Fibroblast of peridontal ligament (primary cell): ENCODE measurements around the gene MTMR12.
"Not testable (repeated sequence)": the region's sequence is repeated elsewhere in the genome, so short reads cannot be mapped to it uniquely, and the experiment has no call there.

ENCODE experiments used
- DNase-seq: peaks from one replicate; pipeline ENCODE4 v3.0.0-alpha.2; 2010; ENCODE audit errors: extremely low read depth

The MTMR12 gene

DNA sequence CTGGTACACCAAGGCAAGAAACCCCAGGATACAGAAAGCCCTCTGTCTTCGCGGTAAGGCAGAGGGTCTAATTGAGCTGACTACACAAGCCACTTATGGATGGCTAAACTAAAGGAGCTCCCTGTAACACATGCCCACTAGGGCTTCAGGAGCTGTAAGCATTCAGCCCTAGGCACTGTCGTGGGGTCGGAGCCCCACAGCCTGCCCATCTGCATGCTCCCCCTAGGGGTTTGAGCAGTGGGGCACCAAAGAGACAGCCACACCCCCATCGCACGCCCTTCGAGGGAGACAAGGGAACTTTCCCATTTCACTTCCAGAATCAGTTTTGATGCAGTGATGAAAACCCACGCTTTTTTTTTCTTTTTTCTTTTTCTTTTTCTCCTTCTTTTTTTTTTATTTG is 11.0 kb upstream of the MTMR12 start:
- no peak for DNase-seq

DNA sequence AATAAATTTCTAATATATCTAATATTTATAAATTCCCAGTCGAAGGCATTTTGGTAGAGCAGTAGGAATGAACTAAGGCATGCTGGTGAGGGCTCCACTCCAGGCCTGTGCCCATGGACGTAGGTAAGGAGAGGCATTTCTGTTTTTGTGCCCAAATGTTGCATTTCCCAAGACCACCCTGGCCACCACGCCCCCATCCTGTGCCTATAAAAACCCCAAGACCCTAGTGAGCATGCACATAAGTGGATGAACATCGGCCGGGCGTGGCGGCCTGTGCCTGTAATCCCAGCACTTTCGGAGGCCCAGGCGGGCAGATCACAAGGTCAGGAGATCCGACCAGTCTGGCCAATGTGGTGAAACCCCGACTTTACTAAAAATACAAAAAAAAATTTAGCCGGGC is 10.1 kb upstream of the MTMR12 start:
- no peak for DNase-seq

DNA sequence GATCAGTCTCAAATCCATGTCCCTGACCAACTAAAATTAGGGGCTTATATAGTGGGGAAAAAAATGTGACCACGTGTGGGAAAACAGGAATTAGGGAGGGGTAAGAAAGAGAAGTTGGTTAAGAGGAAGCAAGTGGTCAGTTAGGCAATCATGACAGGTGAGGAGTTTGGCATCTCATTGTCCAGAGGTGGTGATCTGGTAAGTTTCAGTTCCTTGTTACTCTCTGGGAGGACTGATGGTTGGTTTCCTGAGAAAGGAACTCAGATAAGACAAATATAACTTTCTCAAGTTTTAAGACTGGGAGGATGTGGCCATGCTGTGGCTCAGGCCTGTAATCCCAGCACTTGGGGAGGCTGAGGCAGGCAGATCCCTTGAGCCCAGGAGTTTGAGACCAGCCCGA is 9.0 kb upstream of the MTMR12 start:
- DNase-seq, result not testable (repeated sequence)

GRCh38 chr5:32320576-32320975 is 7.8 kb upstream of the MTMR12 start:
- DNase-seq, result no peak

DNA sequence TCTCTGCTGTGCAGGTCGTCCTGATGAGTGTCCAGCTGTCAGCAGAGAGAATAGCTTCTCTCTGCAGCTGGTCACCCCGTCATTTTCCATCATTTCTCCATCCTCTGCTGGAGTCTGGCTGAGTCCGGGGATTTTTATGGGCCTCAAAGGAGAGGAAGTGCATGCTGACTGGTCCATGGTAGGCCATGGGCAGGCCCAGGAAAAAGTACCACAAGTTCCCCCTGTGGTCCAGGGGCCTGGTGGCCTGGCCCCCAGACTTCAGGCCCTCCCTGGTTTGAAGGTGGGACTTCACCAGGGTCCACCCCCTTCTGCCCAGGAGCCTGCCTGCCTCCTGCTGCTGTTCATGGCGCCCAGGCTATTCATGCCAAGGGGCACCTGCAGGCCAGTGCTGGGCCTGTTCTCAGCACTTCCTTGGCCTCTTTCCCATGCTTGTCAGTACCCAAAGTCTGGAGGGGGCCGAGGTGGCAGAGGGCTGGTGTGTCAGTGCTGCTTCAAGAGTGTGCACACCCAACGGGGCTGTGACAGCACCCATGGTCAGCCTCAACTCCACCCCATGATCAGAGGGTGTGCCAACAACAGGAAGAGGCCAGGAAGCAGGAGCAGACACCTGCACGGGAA is 7.3 kb upstream of the MTMR12 start:
- no peak for DNase-seq

DNA sequence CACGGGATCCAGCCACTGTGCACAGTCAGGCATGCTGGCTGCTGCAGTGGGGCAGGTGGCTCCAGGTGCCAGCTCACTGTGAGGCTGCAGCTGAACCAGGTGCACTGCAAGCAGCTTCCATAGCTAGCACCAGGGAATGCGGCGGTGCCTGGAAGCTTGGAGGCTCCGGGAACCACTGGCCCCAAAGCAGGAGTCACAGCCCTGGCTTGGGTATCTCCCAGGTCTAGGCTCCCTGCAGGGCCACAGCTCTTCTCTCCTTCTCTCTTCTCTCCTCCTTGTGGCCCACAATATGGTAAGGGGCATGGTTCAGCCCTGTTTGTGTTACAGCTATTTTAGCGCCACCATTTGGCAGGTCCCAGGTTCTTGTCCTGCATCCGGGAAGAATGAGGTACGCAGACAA is 6.7 kb upstream of the MTMR12 start:
- no peak for DNase-seq

DNA sequence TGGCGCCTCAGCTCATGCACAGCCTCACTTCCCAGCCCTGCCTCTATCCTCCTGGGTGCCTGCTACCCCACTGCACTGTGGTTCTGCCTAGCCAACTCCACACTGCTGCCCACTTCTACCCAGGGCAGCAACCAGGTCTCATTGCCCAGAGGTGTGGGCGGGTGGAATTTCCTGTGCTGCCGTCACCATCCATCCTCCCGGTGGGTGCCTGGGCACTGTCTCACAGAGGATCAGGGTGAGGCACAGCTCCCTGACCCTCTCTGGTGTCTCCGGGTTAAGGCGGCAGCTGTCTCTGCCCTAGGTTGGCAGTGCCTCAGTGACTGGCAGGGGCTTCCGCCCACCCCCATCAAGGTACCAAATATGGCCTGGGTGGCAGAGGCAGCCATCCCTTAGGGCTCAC is 4.3 kb upstream of the MTMR12 start:
- DNase-seq, result no peak

GRCh38 chr5:32315221-32316014 is 2.7 kb upstream of the MTMR12 start:
- no peak for DNase-seq

GRCh38 chr5:32314658-32315057 is 1.9 kb upstream of the MTMR12 start:
- DNase-seq, result no peak

DNA sequence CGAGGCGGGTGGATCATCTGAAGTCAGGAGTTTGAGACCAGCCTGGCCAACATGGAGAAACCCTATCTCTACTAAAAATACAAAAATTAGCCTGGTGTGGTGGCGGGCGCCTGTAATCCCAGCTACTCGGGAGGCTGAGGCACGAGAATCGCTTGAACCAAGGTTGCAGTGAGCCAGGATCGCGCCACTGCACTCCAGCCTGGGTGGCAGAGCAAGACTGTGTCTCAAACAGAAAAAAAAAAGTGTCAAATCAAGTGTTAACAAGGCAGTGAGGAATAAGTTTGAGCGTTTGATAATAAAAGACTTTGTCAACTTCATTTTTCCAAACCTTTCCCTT is 1.4 kb upstream of the MTMR12 start:
- not testable (repeated sequence) for DNase-seq

GRCh38 chr5:32312197-32312594 is 543 bp downstream of the MTMR12 start:
- DNase-seq, result peak; percentile 55

- DNase-seq, result peak; percentile 29
Observed at GRCh38 chr5:32311404-32312196, 1.1 kb downstream of the MTMR12 start.

DNA sequence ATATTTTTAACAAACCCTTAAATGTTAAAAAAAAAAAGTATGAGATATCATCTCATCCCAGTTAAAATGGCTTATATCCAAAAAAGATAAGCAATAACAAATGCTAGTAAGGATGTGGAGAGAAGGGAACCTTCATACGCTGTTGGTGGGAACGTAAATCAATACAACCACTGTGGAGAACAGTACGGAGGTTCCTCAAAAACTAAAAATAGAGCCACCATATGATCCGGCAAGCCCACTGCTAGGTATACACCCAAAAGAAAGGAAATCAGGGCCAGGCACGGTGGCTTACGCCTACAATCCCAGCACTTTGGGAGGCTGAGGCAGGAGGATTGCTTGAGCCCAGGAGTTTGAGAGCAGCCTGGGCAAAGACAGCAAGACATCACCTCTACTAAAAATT is 3.0 kb downstream of the MTMR12 start:
- no peak for DNase-seq

DNA sequence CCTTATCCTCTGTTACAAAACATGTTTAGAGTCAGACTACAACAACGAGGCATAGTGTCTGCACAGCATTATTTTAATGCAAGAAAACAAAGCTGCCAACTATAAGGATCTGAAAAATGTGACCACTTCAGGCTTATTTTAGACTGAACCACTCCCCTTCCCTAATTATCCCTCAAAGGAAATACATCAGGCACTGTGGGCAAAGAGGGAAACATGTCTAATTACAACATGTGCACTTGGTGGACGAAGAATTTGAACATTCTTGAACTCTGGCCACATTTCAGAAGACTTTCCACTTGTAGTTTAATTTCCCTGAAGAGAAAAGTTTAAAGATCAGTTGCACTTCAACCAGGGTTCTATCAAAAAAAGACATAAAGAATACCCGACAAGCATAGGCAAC is 3.8 kb downstream of the MTMR12 start:
- peak; percentile 58 for DNase-seq

DNA sequence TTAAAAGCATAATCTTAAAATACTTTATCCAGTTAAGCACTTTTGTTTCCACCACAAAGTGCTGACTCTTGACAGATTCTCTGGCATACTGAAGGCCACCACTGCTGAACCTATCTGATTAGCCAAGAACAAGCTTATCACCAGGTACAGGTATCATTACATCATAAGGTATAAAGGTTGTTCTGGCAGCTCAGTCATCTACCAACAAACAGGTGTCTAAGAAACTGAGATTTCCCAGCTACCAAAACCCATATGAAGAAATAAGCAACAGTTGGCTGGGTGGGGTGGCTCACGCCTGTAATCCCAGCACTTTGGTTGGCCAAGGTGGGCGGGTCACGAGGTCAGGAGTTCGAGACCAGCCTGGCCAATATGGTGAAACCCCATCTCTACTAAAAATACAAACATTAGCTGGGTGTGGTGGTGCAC is 5.0 kb downstream of the MTMR12 start:
- DNase-seq, result no peak

DNA sequence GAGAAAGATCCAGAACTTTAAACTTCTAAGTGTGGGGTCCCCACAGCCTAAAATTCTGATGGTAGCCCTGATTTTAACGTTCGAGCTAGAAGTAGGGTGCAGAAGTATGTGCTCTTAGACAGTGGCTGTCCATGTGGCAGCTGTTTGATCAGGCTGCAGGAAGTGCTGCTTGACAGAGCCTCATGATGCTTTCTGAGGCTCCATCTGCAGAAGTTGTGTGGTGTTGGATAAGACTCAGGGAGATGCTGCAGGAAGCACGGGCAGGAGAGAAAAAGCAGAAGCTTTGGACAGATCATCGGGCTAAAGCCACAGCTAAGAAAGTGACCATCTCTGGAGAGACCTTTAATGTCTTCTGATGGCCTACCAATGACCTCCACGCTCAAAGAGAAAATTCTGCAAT is 8.1 kb downstream of the MTMR12 start:
- no peak for DNase-seq

DNA sequence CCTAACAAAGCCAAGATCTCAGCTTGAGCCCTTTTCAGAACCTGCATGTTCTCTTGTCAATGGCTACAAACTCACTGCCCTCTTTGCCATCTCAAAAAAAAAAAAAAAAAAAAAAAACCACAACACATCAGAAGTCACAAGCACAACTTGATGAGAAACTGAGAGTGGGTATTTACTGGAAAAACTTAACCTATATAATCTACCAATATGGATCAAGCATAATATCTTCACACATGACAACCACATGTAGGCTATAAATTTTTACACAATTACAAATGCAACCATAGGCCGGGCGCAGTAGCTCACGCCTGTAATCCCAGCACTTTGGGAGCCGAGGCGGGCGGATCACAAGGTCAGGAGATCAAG is 9.0 kb downstream of the MTMR12 start:
- DNase-seq, result no peak

- DNase-seq, result no peak
Observed at GRCh38 chr5:32302835-32303754, 9.6 kb downstream of the MTMR12 start.

DNA sequence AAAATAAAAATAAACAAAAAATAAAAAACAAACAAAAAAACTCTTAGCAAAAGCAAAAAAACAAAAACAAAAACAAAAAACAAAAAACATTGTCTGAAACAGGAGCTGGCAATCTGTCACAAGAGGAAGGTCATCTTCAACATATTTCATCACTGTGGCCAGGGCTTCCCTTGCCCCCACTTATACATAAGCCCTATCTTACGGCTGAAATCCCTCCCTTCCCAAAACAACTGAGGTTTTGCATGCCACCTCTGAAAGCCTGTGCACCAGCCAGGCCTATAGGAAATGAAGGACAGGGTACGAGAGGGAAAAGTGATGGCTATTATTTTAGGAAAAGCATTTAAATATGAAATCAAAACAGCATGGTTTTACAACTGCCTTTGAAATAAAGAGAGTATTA is 10.8 kb downstream of the MTMR12 start:
- DNase-seq, result no peak

GRCh38 chr5:32299059-32299677 is 13.6 kb downstream of the MTMR12 start:
- no peak for DNase-seq

DNA sequence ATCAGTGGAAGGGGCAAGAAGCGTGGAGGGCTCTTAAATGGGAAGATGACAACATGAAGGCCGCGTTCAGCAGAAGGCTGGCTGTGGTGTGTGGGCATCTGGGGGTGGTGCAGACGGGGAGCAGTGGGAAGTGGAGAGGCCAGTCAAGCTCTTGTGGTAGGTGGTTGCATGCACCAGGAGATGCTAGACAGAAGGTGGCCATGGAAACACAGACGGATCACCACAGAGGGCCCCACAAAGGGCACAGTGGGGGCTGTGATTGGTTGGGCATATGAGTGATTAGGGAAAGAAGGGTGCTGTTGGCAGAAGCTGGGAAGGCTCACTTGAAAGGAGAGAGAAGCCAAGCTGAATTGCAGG is 14.7 kb downstream of the MTMR12 start:
- no peak for DNase-seq
